Skeletal muscle cell (primary cell): ENCODE measurements around the gene ISM1.

Experiments used
- DNase-seq: peaks from one replicate; pipeline ENCODE4 v3.0.0-alpha.2; 2010; ENCODE audit warnings: low read depth
- H3K4me3 ChIP-seq: 2 replicates; pipeline ENCODE4 v1.5.1; 2011; ENCODE audit warnings: low read depth, mild to moderate bottlenecking, control low read depth, low read length, moderate library complexity

The ISM1 gene

GRCh38 chr20:13333793-13334192, 112.7 kb downstream of the ISM1 start:
- H3K4me3 ChIP-seq = no peak overlapping the region
- DNase-seq = no peak

DNA sequence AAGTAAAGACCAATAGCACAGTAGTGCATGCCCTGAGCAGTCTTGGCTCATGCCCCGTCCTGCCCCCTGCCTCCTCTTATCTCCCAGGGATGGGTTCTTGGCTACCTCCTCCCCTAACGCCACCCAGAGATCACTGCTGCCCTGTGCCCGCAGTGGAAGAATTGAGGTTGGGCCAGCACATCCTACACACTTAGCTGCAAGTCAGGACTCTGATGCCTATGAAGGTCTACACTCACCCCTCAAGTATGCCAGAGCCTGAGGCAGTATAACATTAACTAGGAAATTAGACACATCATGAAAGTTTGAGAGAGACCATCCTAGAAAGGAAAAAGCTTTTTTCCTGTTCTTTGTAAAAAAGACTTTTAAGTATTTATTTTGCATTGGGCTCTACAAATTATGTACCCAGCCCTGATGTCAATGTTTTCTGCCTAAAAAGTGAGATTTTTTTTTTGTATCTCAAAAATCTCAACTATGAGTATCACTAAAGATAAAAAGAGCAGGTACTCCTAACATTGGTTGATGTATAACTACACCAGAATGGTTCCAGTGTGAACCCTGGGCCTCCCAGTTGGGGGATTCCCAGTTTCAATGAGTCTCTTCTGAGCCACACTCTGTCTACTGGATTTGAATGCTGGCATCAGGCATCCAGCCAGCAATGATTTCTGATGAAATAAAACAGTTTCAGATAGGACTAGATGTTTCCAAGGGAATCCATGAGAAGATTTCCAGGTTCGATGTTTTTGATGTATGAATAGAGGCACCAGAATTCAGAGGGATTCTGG, 115.4 kb downstream of the ISM1 start:
- H3K4me3 ChIP-seq = no peak overlapping the region
- no peak for DNase-seq

DNA sequence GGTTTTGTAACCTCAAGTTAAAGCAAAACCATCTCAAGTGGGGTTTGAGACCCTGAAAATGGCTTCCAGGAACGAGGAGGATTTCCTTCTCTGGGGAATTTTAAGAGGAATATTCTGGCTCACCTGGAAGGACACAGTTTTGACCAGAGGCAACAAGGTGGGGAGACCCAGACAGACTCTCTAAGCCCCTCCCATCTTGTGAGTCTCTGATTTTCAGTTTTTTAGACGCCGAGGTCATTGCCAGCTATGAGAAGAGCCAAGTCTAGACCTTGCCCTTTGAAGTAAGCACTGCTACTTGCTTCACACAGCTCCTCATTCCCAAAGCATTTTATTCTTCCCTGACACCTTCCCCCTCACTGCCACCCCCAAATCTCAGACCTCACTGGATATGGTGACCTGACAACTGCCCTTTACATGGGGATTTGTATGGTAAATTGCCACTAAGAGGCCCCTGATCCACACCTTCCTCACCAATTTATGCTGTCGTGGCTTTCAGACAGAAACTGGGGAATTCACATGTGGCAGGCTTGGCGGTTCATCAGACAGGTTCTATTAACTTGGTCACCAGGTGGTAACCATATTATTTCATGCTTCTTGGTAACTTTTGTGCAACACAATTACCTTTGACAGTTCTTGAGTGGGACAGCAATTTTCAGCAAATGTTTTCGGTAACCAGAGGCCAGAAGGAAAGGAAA, 116.2 kb downstream of the ISM1 start:
- no peak overlapping the region for H3K4me3 ChIP-seq
- no peak for DNase-seq

DNA sequence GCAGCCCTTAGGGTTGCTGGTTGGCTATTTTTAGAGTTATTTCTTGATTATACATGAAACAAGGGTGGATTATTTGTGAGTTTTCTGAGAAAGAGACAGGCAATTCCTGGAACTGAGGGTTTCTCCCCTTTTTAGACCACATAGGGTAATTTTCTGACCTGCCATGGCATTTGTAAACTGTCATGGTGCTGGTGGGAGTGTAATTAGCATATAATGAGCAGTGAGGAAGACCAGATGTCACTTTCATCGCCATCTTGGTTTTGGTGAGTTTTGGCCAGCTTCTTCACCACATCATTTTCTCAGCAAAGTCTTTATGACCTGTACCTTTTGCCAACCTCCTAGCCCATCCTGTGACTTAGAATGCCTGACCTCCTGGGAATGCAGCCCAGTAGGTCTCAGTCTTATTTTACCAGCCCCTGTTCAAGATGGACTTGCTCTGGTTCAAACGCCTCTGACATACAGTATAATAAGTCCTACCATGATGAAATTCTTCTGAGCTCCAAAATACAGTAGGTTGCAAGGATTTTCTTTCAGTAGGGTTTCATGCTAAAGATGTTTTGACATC, 117.1 kb downstream of the ISM1 start:
- no peak overlapping the region for H3K4me3 ChIP-seq
- DNase-seq = no peak

DNA sequence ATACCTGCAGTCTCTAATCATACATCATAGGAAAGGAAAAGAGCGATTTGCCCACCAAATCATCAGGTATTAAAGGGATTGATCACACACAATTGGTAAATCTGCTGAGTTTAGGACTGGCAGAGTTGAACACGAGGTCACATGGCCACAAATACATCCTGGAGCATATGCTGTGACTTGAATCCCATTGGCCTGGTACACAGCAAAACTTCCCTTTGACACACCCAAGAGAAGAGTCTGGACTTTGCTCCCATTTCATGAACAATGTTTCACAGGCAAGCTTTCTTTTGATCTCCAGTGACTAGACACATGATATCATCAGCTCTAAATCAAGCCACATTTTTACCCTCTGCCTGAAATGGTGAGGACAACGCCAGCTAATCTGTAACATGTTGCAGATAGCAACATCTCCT, 117.9 kb downstream of the ISM1 start:
- H3K4me3 ChIP-seq = no peak overlapping the region
- no peak for DNase-seq

DNA sequence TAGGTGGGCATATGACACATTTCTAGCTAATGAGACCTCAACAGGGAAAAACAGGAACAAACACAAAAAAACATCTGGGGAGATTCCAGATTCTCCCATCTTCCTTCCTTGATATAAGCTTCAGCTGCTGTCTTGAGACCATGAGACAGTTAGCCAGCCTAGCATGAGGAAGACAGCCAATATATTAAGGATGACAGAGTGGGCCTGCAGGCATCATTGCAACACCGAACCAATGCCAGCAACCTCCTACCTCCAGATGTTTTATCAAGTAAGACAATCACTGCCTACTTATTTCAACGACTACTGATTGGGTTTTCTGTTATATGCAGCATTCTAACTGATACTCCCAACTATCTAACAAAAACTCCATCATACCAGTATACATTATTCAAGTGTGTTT, 119.0 kb downstream of the ISM1 start:
- DNase-seq = no peak
- H3K4me3 ChIP-seq = no peak overlapping the region

GRCh38 chr20:13341737-13342393, 120.8 kb downstream of the ISM1 start:
- no peak for DNase-seq

DNA sequence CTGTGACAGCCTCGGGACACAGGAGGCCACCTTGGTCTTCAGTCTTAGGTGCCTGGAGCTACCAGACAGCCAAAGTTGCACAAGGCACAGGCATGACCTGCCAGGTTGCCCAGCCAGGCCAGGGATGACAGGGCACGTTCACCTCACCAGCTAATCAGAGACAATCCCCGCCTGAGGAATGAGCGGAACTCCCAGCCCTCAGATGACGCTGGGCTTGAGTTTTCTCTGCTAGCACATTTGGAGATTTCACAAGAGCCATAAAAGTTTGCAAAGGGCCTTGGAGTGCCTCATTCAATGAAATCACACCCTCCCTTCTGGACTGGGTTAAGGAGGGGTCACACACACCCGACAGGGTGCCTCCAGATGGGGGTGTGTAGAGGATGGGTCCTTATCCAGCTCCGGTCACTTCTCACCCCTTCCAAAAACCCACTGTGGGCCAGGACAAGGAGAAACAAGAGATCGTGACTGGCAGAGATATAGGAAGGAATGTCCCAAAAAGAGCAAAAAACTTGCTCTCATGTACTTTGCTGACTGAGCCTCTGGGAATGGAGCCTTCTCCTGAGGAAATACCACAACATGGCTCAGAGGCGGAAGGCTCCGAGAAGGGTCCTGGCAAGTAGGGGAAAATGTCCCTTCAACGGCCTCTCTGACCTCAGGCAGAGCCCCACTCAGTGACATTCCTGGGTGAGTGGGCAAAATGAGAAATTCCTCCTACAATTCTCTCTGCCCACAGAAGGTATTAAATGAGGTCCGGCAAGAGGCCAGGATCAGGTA, 121.6 kb downstream of the ISM1 start:
- H3K4me3 ChIP-seq = no peak overlapping the region
- no peak for DNase-seq

More at GRCh38 chr20:13341737-13342393, 120.8 kb downstream of the ISM1 start:
- no peak overlapping the region for H3K4me3 ChIP-seq

DNA sequence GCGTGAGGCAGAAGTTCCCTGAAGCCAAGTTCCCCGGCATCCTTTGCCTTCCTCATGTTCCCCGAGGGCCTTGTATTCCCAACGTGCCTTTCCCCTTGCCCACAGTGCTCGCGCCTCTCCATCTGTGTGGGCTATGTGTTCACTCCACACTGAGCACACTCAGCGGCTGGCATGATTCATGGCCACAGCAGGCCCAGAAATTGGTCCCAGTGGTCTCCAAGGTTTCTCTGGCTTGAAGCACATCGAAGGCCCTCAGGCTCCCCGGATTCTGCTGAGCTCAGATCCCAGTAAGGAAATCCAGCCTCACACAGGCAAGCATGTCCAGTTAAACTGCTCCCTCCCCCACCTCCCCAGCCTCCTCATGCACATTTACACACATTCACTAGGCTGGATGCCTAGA, 123.6 kb downstream of the ISM1 start:
- no peak for DNase-seq

DNA sequence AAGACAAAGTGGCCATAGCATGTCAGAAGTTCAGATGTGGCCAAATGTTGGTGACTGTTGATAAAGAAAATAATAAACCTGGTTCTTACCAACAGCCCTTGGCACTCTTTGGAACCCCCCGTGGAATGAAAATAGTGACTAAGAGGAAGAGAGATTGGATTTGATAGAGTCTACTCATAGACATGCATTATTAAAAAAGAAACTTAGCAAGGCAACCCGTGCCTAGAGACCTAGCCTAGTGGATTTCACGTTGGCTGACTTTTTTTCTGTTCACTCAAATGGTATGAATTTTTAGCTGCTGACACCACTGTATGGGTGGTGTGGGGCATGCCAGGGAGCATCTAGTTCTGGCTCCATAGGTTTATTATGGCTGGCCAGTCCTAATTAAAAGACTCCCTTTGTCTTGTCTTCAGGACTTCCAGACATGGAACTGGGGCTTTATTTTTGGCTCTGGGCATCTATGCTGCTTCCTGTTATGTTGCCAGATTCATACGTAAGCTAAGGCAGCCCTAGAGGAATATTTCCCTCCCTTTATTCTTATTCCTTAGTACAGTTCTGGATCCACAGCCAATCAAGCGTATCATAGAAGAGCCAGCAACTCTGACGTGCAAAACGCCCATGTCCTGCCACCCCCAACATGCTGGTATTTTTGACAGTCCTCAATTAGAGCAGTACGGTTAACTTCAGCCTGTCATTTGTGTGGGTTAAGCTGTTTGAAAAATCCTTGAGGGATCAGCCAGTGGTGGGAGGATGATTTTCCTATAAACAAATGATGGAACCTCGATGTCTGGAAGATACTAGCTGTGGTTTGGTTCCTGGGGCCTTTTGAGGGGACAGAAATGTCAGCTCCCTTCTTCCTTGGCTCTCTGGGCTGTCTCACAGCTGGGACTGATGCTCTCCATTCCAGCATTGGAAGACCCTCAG, 127.5 kb downstream of the ISM1 start:
- H3K4me3 ChIP-seq = no peak overlapping the region
- DNase-seq = no peak

More for the DNA sequence above, 123.6 kb downstream of the ISM1 start:
- no peak overlapping the region for H3K4me3 ChIP-seq

DNA sequence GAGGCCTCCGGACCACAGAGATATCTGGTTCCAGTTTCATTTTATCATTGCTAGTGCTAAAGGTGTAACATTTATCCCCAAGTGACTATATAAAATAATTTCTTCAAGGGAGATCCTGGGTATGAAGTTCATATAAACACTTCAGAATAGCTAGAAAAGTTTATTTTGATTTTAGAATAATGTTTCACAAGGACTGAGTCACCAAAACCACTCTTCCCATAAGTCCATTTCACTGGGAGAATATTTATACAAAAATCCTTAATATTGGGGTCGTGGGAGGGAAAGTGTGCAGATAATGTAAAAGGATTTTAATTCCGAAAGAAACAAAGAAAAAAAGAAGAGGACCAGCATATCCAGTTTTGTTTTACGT, 128.1 kb downstream of the ISM1 start:
- DNase-seq = no peak
- H3K4me3 ChIP-seq = no peak overlapping the region
